DMS79 (cell line): ENCODE results near the gene ZBTB38.

ENCODE experiments used
- DNase-seq: peaks from one replicate; lab custom pipeline; 2025; lab: John Stamatoyannopoulos, UW

The ZBTB38 gene

DNA sequence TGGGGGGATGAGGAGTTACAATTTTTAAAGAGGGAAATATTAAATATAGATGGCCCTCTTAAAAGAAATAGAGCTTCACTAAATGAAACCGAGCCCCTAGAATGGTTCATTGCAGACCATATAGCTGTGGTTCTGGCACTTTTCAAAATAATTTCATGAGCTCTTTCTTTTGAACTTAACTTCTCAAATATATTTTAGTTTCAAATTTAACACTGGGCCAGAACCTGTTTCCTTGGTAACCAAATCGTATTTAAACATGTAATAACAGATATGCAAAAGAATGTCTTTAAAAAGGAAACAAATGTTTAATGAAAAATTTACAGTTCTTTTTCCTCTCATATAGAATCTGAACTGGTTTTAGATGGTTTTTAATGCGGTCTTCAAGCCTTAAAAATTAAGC is 20.1 kb downstream of the ZBTB38 start:
- no peak for DNase-seq

DNA sequence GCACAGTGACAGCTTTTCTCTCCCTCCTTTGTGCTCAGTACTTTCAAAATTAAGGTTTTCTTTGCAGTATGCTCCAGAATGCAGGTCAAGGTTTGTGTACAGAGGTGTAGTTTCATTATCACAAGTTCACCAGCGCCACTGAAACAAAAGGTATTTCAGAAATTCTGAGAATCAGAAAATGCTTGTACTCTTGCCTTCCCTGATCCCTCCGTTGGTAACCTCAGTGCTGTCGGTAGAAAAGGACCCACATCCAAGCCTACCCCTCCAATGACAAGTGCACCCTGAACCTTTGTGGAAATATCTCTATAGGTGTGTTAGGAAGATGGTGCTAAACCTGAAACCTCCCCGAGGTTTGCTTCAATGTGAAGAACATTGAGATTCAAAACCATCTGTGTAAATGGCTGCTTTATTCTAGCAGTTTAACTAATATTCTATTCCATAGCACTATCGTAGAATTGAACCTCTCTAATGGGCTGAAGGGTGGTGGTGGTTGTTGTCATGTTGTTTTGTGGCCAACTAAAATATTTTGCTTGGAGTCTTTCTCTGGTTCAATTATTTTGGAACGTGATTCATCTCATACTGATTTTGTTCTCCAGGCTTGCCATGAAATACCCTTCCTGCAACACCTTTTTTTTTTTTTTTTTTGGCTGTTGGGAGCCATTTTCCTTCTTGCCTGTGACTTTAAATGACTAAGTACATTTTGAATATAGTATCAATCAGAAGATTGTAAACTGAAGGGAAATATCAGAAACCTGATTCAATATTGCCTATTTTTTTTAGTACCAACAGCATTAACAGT is 20.7 kb downstream of the ZBTB38 start:
- DNase-seq: no peak

DNA sequence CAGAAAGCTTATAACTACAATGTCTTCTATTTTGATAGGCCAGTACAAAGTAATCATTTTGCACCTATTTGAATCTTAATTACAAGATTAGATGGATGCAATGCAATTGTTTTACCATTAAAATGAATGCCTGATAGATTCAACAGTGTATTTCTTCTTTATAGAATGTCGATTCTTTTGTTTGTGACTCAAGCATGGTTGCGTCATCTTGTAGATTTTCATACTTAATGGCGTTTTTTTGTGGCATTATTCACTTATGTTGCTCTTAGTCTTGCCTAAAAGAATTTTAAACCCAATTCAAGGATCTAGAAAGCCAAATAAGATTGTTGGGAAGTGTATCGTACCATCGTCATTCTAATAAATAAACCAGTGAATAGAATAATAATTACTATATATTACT is 21.4 kb downstream of the ZBTB38 start:
- DNase-seq: no peak

DNA sequence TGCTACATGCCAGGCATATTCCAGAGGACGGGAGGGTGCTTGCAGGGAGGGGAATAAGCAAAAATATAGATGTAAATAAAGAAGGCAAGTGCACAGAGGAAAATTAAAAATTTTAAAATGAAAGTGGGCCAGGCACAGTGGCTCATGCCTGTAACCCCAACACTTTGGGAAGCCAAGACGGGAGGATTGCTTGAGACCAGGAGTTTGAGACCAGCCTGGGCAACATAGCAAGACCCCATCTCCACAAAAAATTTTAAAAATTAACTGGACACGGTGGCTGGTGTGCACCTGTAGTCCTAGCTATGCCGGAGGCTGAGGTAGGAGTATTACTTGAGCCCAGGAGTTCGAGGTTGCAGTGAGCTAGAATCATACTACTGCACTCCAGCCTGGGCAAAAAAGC is 22.4 kb downstream of the ZBTB38 start:
- no peak for DNase-seq

DNA sequence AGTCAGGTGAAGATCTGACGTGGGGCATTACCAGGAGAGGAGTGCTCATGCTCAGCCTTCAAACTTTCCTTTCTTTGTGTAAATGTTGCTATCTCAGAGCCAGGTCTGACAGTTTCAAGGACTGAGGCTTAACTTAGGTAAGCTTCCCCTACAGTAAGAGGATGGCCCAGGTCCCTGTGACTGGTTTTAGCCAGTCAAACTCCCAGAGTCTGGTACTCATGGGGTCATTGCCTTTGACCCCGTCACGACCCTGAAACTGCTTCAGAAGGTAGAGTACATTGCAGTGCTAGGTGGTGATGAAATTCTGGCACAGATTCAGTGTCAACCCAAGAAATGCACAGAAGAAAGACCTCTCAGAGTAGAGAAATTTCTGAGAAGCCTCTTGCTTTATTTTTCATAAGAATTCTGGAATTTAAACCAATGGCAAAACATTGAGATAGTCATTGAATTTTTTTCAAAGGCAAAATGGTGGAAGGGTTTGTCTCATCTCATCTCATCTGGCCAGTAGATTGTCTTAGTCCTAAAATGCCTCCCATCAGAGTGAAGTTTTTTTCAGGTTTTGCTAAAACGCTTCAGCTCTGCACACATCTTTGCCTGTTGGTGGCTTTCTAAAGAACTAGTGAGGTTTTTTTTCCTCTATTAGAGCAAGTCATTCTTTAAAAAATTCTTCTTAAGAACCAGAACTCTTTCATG is 23.1 kb downstream of the ZBTB38 start:
- DNase-seq: no peak

DNA sequence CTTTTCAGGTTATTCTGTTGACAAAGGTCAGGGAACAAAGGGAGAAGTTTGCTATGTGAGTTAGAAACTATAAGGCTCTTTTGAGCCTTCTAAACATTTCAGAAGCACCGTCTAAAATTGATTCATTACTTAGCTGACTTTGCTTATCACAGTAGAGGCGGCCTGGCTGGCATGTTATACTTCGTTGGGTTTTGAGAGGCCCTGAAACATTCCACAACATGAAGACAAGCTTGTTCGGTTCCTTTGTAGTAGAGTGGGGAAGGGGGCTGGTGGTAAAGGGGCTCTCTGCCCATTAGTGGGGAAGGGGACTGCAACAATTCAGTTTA is 23.6 kb downstream of the ZBTB38 start:
- DNase-seq: no peak

DNA sequence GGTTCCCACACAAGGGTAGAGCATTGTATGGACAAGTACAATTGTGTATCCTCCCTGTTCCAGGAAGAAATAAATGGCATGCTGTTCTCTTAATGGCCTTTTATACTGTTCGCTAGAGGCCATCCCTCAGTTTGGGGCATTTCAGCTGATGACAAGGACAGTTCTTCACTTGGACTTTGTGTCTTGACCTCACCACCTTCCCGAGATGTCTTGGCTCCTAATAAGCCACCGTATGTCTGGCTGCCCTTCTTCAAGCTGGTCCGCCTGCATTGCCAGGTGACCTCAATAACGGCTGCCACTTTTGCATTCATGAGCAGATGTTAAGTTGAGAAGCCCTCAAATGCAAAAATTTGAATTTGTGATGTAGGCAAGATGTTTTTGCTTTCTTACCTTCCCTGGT is 24.1 kb downstream of the ZBTB38 start:
- DNase-seq: no peak

DNA sequence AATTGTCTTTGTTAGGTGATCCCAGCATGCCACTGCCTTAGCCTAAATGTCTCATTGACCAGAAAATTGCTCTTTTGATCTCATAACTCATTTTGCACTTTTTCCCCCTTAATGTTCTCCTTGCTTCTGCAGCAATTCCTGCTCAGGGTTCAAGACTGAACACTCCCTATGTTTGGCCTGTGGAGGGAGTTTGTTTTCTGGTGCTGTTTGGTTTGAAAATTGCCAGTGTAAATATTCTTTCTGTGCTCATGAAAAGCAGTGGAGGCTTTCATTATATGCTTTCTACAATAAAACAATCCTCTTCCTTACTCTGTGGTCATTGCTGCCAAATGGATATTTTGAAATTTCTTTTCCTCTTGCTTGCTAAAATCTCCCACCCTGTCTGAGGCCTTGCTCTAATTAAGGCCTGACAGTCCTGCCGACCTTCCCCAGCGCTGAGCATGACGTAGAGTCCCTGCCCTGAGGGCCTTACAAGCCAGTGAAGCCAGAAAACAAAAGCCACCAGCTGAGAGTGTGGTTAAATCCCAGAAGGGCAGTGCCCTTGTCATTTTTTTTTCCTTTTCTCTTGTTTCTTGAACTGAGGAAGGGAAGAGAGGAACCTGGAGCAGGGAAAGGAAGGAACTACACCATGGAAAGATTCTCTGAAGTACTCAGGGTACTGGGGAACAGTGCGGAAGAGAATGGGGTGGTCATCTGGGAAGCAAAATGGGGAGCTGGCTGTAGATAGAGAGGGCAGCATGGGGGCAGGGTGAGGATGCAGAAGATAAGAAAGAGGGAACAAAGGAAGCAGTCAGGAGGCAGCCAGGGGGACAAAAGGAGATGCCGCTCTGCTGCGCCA is 24.8 kb downstream of the ZBTB38 start:
- no peak for DNase-seq

DNA sequence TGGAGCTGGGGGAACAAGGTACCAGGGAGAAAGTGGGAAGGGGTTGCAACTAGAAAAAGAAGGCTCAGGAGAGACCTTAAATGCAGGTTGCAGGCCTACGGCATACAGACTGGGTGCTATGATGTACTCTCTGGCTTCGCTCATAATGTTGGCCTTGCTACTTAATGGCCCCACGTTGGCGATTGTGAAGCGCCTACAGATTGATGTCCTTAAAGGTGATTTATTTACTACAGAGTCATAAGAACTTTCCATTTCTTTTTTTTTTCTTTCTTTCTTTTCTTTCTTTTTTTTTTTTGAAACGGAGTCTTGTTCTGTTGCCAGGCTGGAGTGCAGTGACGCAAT is 25.4 kb downstream of the ZBTB38 start:
- no peak for DNase-seq

DNA sequence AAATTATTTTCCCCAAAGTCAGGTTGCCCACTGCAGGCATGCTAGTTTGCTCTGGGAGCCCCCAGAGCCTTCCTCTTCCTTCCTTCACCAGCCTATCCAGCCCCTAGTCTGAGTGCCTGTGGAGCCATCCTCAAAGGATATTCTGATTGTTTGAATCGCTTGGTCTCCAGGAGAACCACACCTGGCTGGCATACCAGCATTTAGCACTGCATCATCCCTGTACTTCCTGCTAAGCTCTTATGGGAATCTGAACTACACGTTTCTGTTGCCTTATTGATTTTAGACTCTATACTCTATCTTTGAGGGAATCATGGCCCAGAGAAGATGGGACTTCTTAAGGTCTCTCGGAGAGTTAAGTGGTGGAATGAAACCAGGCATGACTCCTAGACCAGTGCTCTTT is 26.3 kb downstream of the ZBTB38 start:
- DNase-seq: no peak

DNA sequence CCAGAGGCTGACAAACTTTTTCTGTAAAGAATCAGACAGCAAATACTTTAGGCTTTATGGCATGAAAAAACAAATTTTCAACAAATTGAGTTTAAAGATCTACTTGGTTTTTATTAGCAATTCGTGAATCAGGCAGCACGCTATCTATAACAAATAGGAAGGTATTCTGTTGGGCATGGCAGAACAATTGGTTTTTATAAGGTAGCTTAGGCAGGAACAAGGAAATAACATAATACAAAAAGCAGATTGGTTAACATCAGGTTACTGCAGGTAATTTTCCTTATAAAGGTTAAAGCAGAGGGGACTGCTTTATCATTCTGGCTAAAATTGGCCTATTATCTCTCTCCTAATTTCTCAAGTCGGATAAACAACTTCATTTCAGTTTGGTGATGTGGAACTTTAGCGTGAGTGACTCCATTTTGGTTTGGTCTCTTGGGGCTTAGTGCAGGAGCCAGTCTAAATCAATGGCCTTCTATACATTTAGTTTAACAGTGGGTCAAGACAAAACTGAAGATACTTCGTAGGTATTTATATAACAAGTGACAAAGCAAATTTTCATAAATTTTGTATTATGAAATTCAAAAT is 26.8 kb downstream of the ZBTB38 start:
- DNase-seq: no peak

DNA sequence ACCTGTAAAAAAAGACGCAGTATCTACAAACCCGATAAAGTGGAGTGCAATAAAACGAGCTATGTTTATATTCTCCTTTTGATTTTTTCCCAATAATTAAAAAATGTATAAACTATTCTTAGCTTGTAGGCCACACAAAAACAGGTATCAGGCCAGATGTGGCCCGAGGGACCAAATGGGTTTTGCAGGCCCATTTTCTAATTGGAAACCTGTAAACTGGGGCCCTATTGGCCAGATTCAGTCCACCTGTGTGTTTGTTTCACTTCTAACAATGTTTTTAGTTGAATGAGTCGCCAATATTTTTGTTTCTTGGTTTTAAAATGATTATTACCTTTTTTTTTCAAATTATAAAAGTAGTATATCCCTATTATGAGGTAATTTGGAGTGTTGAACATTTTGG is 29.7 kb downstream of the ZBTB38 start:
- no peak for DNase-seq

DNA sequence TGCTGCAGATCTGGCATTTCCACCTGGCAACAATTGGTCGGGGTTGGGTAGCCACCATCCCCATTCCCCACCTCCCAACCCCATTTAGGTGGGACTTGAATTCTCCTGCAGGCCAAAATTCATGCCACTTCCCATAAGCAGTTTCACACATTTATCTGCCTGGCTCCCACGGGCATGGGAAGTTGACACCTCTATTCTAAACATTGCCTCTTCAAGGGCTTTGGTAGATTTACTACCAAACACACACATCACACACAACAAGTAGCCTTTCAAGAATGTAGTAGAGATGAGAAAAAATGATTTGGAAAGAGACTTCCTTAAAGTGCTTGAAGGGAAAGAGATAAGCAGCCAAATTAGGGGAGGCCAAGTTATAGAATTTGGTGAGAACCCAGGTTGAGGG is 30.9 kb downstream of the ZBTB38 start:
- DNase-seq: no peak

DNA sequence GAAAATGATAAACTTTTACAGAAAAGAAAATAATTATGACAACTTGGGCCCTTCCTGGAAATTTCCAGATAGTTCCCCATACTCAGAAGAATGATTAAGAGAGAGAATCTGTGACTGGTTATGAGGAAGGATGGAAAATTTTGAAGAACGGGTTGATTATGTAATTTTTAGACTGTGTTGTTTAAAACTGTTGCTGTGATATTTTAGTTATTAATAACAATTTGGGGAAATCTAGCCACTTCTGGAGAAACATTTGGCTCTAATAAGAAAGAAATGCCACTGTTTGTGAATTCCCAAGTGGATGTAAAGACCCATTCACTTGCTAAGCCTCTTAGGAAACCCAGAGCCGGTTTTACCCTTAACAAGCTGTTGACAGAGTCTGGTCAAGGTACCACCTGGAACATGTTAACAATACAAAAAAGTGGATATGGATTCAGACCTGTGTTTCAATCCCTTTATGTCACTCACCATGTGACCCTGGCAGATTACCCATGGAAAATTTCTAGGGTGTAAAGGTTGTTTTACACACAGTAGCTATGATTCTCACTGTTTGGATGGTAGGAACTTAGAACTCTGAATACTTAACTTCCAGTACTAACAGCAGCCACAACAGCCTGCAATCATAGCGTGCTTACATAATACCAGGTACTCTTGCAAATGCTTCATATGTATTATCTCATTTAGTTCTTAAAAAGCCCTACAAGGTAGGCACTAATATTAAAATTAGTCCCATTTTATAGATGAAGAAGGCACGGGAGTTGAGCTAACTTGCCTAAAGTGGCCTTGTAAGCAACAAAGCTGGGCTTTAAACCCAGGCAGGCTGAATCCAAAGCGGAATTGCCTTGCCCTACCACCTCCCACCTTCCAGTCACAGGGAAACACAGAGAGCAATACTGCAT is 32.0 kb downstream of the ZBTB38 start:
- no peak for DNase-seq

DNA sequence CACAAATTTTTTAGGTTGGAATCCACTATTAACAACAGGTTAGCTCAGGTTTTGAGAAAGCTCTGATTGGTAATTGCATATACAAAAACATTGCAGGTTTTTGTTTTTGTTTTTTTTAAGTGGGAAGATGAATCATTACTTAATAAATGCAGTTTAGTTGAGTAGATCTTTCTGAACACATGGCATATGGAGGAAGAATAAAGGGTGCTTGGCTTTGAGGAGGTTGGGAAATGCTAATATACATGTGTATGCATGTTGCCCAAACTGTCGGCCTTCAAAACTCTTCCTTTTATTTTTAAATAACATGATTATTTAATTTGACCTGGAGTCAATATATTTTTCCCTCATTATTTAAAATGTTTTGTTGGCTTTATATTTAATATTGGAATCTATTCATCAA is 32.8 kb downstream of the ZBTB38 start:
- DNase-seq: no peak

DNA sequence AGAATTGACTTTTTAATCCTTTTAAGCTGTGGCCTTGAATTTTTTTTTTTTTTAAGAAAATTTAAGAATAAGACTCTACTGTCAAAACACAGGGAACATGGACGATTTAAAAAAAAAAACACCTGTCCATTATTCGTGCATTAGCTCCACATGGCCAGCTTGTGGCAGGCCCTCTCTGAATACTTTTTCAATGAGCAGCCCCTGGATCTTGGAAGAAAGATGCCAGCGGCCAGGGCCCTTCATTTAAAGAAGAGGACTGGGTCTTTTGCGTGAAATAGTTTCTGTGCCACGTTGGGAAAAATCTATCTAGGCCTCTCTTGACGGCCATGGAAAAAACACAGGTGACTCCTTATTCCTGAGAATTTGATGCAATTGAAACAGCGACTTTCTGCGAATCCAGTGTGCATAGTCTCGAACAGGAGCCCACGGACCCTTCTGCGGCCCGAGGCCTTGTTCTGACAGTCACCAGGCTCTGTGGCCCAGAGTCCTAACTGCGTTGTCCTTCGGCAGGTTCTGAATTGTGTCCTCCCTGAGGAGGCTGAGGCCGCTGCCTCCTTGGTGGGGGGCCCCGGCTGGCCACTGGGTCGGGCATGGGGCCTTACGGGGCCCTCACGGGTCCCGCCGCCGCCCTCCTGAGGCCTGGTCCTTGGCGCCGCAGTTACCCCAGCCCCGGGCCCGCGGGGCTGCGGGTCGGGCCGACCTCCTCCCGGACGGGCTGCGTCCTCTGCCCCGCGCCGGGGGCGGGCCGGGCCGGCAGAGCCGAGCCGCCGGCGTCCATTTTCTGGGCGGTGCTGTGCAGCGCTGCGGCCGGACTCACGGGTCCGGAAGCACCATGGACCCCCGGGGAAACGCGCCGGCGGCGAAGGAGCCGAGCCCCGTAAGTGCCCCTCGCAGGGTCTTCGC is 33.5 kb downstream of the ZBTB38 start:
- no peak for DNase-seq

DNA sequence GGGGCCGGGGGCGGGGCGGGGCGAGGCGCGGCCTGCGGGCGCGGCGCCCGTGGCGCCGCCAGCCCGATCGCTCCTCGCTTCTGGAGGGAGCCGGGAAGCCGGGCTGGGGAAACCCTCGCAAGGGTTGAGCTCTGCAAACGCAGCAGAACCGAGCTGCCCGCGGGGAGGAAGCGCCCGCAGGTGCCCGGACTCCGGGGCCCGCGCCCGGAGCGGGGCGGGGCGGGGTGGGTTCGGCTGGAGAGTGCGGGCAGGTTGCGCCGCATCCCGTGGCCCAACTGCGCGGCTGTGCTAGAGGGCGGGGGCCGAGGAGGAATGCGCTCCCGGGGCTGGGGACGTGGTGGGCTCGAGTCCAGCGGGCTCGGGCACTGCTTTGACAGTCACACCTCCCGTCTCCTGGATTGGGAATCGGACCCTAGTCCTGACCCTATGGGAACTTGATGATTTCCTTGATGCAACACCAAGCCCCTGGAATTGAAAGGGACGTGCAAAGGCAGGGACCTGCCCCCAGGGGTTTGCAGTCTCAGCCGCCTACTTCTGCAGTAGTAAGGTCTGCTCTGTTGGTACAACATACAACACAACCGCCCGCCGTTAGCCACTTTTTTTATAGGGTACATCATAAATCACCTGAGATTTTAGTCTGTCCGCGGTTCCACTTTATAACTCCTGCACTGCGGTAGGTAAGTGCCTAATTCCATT is 34.3 kb downstream of the ZBTB38 start:
- peak; percentile 18 for DNase-seq

DNA sequence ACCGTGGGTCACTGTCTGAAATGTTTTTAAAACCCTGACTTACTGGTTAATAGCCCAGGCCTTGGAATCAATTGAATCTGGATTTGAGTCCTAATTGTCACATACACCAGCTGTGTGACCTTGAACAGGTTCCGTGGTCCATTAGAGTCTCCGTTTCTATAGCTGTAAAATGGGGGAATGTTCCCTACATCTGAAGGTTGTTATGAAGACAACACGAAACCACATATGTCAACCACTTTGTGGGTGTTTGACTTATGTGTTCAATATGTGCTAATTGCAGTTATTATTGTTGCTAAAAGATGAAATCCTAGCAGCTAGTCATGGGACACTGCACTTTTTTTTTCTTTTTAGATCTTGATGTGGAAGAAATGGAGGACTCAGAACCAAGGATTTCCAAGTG is 35.3 kb downstream of the ZBTB38 start:
- no peak for DNase-seq

DNA sequence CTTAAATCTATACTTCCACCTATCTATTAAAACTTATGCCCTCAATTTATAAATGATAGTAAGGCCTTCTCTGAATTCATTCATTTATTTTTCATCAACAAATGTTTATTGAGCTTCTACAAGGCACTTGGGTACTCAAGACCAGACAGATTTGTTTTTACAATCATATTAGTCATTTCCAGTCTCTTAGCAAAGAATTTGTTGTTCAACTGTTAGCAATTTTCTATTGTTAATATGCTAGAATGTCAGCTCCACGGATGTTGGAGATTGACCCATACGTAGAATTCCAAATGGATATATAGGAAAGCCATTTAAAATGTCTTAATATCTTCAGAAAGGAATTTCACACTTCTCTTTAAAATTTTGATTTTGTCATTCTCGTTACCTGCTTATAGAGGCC is 36.7 kb downstream of the ZBTB38 start:
- DNase-seq: no peak

DNA sequence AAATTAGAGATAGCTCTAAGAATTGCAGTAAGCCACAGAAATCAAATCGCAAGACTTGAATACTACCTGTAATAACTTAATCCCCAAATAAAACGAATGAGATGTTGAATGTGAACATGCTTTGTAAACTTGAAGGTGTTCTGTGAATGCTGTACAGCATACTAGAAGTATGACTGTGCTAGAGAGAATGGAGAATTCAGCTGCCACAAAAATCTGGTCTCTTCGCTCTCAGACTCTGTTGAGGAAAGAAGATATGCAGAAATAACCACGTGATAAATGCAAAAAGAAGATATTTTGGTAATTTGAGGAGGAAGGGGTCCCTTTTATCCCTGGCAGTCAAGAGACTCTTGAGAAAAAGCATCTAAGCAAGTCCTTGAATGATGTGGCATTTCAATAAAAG is 37.3 kb downstream of the ZBTB38 start:
- no peak for DNase-seq
